A673 (cell line): ENCODE results near the gene PCBP3.

Experiments
- CTCF ChIP-seq: fragments of 300-800, 200-600 bp; sonication (generic); conservative IDR thresholded peaks from 2 replicates; pipeline ENCODE4 v1.5.1; 2017; ENCODE audit warnings: low read depth, mild to moderate bottlenecking, antibody characterized with exemption, low read length, moderate library complexity, mixed read lengths
- EZH2 ChIP-seq: fragments of 200-600 bp; sonication (generic); IDR thresholded peaks from 2 replicates; pipeline ENCODE4 v1.6.1; 2017; ENCODE audit warnings: borderline replicate concordance, low read depth, mild to moderate bottlenecking, mixed read lengths, antibody characterized with exemption, low read length; ENCODE audit not compliant: poor library complexity, severe bottlenecking

- TF ChIP-seq CTCF = no peak
- TF ChIP-seq EZH2 = no peak
These were observed at the start of gene PCBP3 for GRCh38 chr21:45643021-45643980.
